Natural killer cell (primary cell): ENCODE results near the gene MPHOSPH9. TPM values are rescaled to one million over a fixed set of nuclear protein-coding genes. Genes with fewer than 3 reads are reported as not detected.
A peak's percentile ranks its signal among the peaks of the same experiment; 100 is the strongest.

Experiments
- ATAC-seq, 3 donors: fragments of 150-1000 bp in 2 of 3; fragments of 200-7000 bp in 1 of 3; cut with Tn5 transposase; 1 replicate in 1 of 3; 2 replicates in 2 of 3; pipeline ENCODE4 v1.10.0; 2021; ENCODE audit warnings: mild to moderate bottlenecking in 2 of 3, moderate library complexity in 2 of 3
- DNase-seq, 2 donors: peaks; one replicate each; pipeline versions ENCODE4 v3.0.0 to v3.0.0-alpha.2; 2013 to 2021; ENCODE audit warnings: mixed read lengths in 1 of 2
- H3K27ac ChIP-seq: one replicate; pipeline ENCODE4 v1.5.1; 2013; ENCODE audit warnings: mild to moderate bottlenecking, low read length
- H3K27me3 ChIP-seq: one replicate; pipeline ENCODE4 v1.6.1; 2013; ENCODE audit warnings: low read length; ENCODE audit not compliant: control insufficient read depth, insufficient read depth
- H3K36me3 ChIP-seq: one replicate; pipeline ENCODE4 v1.6.1; 2013; ENCODE audit warnings: low read length; ENCODE audit not compliant: control insufficient read depth, insufficient read depth
- H3K4me1 ChIP-seq: one replicate; pipeline ENCODE4 v1.6.1; 2013; ENCODE audit warnings: low read length; ENCODE audit not compliant: control insufficient read depth, insufficient read depth
- H3K4me3 ChIP-seq: one replicate; pipeline ENCODE4 v1.5.1; 2013; ENCODE audit warnings: low read length
- H3K9me3 ChIP-seq: one replicate; pipeline ENCODE4 v1.6.1; 2013; ENCODE audit warnings: low read length; ENCODE audit not compliant: control insufficient read depth, insufficient read depth
- H3K27ac Mint-ChIP-seq, 2 donors: one replicate each; pipeline ENCODE4 v1.8.0; 2022; ENCODE audit warnings: mild to moderate bottlenecking in 2 of 2, mixed read lengths in 2 of 2, moderate library complexity in 1 of 2
- H3K27me3 Mint-ChIP-seq, 2 donors: one replicate each; pipeline ENCODE4 v1.8.0; 2022; ENCODE audit warnings: low read depth in 2 of 2, mixed read lengths in 2 of 2
- H3K36me3 Mint-ChIP-seq: one replicate; pipeline ENCODE4 v1.8.0; 2022; ENCODE audit warnings: mixed read lengths
- H3K4me1 Mint-ChIP-seq, 2 donors: one replicate each; pipeline ENCODE4 v1.8.0; 2022; ENCODE audit warnings: mixed read lengths in 2 of 2
- H3K4me3 Mint-ChIP-seq: one replicate; pipeline ENCODE4 v1.8.0; 2022; ENCODE audit warnings: mild to moderate bottlenecking, moderate library complexity, mixed read lengths
- H3K9me3 Mint-ChIP-seq, 2 donors: one replicate each; pipeline ENCODE4 v1.8.0; 2022; ENCODE audit warnings: mixed read lengths in 2 of 2
- CTCF ChIP-seq: fragments of 200-600 bp; IDR thresholded peaks from one replicate; pipeline ENCODE4 v1.8.0; 2022; ENCODE audit warnings: antibody characterized with exemption
- whole genome bisulfite sequencing: methylation state at CpG from one replicate; pipeline ENCODE4 v1.1.7; 2013; ENCODE audit warnings: missing lambda C conversion rate; ENCODE audit not compliant: insufficient coverage; 5-methylcytosine and 5-hydroxymethylcytosine counted together
- intact Hi-C: fragments of 100-400 bp; cut with micrococcal nuclease; formaldehyde crosslinking; loops from one replicate; pipeline ENCODE4 v1.14.2; 2022
- total RNA-seq, 4 donors: library from RNA; stranded (reverse); fragments of 120-200 nt in 1 of 4; gene quantifications; one replicate each; pipeline versions ENCODE4 v1.2.3 to v1.2.4, GENCODE V29; 2013 to 2022

Gene MPHOSPH9
- total RNA-seq, 3 donors from 2014 or later (not counting 1 experiment from before 2014, with no cell fraction given), result 97.6 to 114 (median 109) TPM

GRCh38 chr12:123104809-123105208 lies 128.1 kb downstream of the MPHOSPH9 start:
- Mint-ChIP-seq H3K27me3 (no peaks in the 10 kb centered on the region), H3K4me1 (peaks cover 51% of the 10 kb centered on the region in 2 donors), H3K36me3 (no peaks in the 10 kb centered on the region), H3K4me3 (peak overlapping the region; percentile 49), H3K27ac (peak overlapping the region; percentile 82 to 90), H3K9me3 (no peaks in the 10 kb centered on the region)
- Histone ChIP-seq H3K27ac (no peak overlapping the region), H3K9me3 (no peaks in the 10 kb centered on the region), H3K36me3 (no peaks in the 10 kb centered on the region), H3K27me3 (no peaks in the 10 kb centered on the region), H3K4me1 (peaks cover 41% of the 10 kb centered on the region), H3K4me3 (no peak overlapping the region)
- intact Hi-C loops, result no loop called here
- 97% methylated on average over 4 of the region's 4 CpGs for WGBS
- ATAC-seq, result no peak
- TF ChIP-seq CTCF, result no peak
- DNase-seq, result no peak

Other genes with a start within 250 kb of the MPHOSPH9 start
- 10 to 100 TPM; 38.9 to 94.6 (median 42.5) TPM for gene PITPNM2, start 82.1 kb downstream of the MPHOSPH9 start, total RNA-seq
- gene MTRFR, start 295 bp upstream of the MPHOSPH9 start, total RNA-seq, result 10 to 100 TPM; 16.2 to 18.5 (median 17.0) TPM
- gene CDK2AP1, start 38.7 kb upstream of the MPHOSPH9 start, total RNA-seq, result 10 to 100 TPM in 2 of 3 donors, 1 to 10 TPM in 1; 8.2 to 13.3 (median 11.6) TPM
- gene SBNO1, start 131.7 kb upstream of the MPHOSPH9 start, total RNA-seq, result 10 to 100 TPM; 30.7 to 40.3 (median 34.3) TPM
- gene KMT5A, start 151.0 kb upstream of the MPHOSPH9 start, total RNA-seq, result 10 to 100 TPM; 24.9 to 50.2 (median 48.7) TPM
- 1 to 10 TPM; 3.6 to 5.5 (median 4.4) TPM for gene RILPL2, start 203.5 kb upstream of the MPHOSPH9 start, total RNA-seq
- gene SNRNP35, start 225.0 kb upstream of the MPHOSPH9 start, total RNA-seq, result 10 to 100 TPM; 25.6 to 34.8 (median 28.7) TPM